Memory B cell (primary cell): ENCODE results near the gene MCOLN1.

ENCODE experiments used
- ATAC-seq: fragments of 150-1000 bp; cut with Tn5 transposase; 2 replicates; pipeline ENCODE4 v1.10.0; 2021; ENCODE audit warnings: low read depth, mild to moderate bottlenecking, moderate library complexity
- DNase-seq, 2 donors: peaks; one replicate each; pipeline ENCODE4 v3.0.0; 2022; ENCODE audit warnings: low spot score in 2 of 2
- H3K27ac Mint-ChIP-seq: one replicate; pipeline ENCODE4 v1.8.0; 2022; ENCODE audit warnings: mild to moderate bottlenecking, moderate library complexity, mixed read lengths
- H3K27me3 Mint-ChIP-seq: one replicate; pipeline ENCODE4 v1.8.0; 2022; ENCODE audit warnings: mixed read lengths
- H3K36me3 Mint-ChIP-seq: one replicate; pipeline ENCODE4 v1.8.0; 2022; ENCODE audit warnings: mild to moderate bottlenecking, mixed read lengths
- H3K4me1 Mint-ChIP-seq: one replicate; pipeline ENCODE4 v1.8.0; 2022; ENCODE audit warnings: mixed read lengths
- H3K4me3 Mint-ChIP-seq: one replicate; pipeline ENCODE4 v1.8.0; 2022; ENCODE audit warnings: mild to moderate bottlenecking, moderate library complexity, mixed read lengths
- H3K9me3 Mint-ChIP-seq: one replicate; pipeline ENCODE4 v1.8.0; 2022; ENCODE audit warnings: mixed read lengths

The MCOLN1 gene

DNA sequence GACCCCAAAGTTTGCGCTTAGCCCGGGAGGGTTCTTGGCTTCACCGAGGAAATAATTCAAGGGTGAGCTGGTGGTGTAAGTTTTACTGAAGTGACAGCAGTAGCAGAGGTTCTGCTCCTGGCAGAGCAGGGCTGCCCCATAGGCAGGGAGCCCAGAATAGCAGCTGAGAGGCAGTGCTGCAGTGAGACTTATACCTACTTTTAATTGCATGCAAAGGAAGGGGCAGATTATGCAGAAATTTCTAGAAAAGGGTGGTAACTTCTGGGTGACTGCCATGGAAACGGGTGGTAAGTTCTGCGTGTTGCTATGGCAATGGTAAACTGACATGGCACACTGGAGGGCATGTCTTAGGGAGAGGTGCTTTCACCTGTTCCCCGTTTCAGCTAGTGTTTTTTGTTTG is 55.7 kb downstream of the MCOLN1 start:
- Mint-ChIP-seq H3K27me3 (peaks cover 10% of the 10 kb centered on the region), H3K36me3 (peaks cover 3% of the 10 kb centered on the region), H3K4me1 (no peaks in the 10 kb centered on the region), H3K27ac (no peak overlapping the region), H3K9me3 (peaks cover 3% of the 10 kb centered on the region), H3K4me3 (no peak overlapping the region)
- DNase-seq (no peak), ATAC-seq (peak; percentile 53)

DNA sequence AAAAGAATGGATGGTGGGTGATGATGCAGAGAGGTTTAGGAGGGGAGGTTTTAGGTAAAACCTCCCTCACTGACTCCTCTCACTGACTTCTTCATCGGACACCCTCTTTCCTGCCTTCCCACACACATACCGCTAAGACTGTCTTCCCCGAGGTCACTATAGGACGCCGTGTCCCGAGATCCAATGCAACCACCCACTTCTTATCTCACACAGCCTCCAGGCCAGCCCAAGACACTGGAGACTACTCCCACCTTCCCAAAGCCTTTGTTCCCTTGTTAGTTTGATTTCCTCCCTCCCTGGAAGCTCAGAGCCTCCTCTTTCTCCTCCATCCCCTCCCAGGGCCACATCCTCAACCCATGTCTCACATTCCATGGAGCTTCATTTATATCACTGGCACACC is 56.8 kb downstream of the MCOLN1 start:
- DNase-seq, result no peak
- peaks cover 3% of the 10 kb centered on the region for H3K36me3 Mint-ChIP-seq
- H3K27ac Mint-ChIP-seq, result no peak overlapping the region
- no peak overlapping the region for H3K4me3 Mint-ChIP-seq
- H3K9me3 Mint-ChIP-seq, result peaks cover 3% of the 10 kb centered on the region
- H3K27me3 Mint-ChIP-seq, result peaks cover 10% of the 10 kb centered on the region
- no peaks in the 10 kb centered on the region for H3K4me1 Mint-ChIP-seq
- no peak for ATAC-seq

DNA sequence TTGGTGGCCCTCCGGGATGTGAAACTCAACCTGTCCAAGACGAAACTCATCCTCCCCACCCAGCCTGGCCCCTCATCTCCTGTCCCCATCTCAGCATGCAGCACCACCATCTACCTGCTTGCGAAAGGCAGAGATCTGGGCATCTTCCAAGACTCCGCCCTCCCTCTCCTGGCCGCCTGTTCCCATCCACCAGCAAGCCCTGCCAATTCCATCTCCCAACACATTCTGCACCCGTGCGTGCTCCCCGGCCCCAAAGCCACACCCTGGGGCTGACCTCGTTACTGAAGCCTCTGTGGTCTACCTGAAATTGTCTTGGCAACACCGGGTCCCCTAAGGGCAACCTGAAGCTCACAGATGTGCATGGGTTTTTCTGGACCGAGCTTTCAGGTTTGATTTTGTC is 60.0 kb downstream of the MCOLN1 start:
- H3K27me3 Mint-ChIP-seq, result peaks cover 11% of the 10 kb centered on the region

More for the DNA sequence above, 60.0 kb downstream of the MCOLN1 start:
- H3K4me1 Mint-ChIP-seq, result no peaks in the 10 kb centered on the region
- ATAC-seq (no peak), DNase-seq (no peak)
- peaks cover under 1% of the 10 kb centered on the region for H3K9me3 Mint-ChIP-seq
- no peak overlapping the region for H3K4me3 Mint-ChIP-seq
- H3K27ac Mint-ChIP-seq, result no peak overlapping the region
- no peaks in the 10 kb centered on the region for H3K36me3 Mint-ChIP-seq
